HG03342 (cell line): Measurements from ENCODE around the gene IYD.

Source experiments
- ATAC-seq: cut with Tn5 transposase; IDR thresholded peaks from one replicate; pipeline ENCODE4 v1.9.1; 2021; ENCODE audit warnings: mild to moderate bottlenecking, moderate library complexity; ENCODE audit not compliant: unreplicated experiment

The IYD gene, protein sequence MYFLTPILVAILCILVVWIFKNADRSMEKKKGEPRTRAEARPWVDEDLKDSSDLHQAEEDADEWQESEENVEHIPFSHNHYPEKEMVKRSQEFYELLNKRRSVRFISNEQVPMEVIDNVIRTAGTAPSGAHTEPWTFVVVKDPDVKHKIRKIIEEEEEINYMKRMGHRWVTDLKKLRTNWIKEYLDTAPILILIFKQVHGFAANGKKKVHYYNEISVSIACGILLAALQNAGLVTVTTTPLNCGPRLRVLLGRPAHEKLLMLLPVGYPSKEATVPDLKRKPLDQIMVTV

DNA sequence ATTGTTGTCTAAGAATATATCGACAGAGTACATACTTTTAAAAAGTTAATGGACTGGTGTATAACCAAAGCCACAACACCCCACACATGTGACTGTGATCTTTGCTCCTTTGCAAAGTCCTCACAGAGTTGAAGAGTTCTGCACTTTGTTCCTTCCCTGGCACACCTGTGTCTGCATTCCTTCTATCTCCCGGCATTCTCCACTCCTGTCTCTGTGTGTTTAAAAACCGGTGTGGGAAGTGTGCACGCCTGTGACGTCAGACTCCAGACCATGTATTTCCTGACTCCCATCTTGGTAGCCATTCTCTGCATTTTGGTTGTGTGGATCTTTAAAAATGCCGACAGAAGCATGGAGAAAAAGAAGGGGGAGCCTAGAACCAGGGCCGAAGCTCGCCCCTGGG lies at the start of gene IYD:
Gene IYD, plus strand, starts transcription at position 251 of the 400 bp plus-strand sequence. Its CDS starts 20 bp downstream, at position 271.
- ATAC-seq = no peak

DNA sequence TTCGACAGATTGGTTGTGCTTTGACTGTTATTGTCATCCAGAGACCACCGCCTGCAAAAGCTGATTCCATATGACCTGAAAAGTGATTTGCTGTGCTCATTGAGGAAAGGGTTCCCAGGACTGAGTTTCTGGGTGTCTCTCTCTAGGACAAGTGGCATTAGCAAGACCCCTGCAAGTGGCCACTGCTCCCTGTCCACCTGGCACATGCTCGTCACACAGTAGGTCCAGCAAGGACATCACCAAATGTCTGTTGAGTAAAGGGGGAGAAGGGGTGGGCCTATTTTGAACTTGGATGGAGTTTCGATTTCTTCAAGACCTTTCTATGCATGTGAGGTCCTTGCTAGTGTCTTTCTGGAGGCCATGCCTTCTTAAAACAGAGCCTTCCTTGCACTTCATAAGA lies 48.9 kb upstream of the IYD start:
- ATAC-seq = no peak

DNA sequence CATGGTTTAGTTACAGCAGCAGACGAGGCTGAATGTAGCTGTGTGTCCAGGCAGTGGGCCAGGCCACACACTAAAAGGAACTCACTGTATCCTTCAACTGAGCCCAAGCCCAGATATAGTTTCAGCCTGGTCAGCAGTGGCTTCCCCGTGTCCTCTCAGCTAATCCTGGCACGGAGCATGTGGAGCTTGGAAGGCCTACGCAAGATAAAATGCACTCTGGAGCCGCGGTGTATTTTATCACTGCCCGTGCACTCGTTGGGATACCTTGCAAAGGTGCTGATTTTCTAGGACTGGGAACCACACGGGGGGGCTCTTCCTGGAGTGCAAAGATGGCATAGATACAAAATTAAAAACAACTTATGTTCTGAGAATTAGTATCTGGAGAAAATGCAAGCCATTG lies 48.4 kb upstream of the IYD start:
- no peak for ATAC-seq

DNA sequence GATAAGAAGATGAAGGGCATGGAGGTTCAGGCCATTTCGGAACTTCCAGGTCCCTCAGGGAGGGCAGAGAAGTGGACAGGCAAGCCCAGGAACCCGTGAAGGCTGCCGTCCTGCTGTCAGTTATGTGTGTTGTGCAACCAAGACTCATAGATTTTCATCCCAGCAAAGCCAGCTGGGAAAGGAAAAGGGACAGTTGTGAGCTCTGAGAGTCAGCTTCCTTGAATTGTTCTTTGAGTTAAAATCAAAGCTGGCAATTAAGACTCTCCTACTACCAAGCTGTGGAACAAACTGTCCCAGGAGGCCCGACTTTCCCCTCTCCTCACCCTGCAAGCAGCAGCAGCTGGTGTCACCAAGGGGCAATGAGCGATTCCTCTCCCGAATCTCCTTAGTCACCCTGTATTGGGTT lies 46.3 kb upstream of the IYD start:
- ATAC-seq = no peak

DNA sequence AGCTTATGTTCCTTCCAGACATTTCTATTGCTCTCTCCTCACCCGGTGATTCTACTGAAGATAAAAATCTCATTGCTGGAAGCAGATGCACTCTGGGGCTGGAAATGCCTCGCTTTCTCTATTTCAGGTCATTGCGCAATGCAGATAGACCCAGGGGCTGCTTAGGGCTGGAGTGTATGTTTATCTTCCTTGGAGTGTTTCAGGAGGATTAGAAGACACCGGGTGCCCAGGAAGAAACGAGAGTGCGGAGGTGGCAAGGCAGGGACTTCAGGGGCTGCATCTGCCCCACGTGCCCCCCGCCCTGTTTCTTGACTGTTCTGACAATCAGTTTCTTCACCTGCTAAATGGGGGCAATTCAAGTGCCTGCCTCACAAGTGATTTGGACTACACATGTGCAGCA lies 45.6 kb upstream of the IYD start:
- ATAC-seq = no peak

DNA sequence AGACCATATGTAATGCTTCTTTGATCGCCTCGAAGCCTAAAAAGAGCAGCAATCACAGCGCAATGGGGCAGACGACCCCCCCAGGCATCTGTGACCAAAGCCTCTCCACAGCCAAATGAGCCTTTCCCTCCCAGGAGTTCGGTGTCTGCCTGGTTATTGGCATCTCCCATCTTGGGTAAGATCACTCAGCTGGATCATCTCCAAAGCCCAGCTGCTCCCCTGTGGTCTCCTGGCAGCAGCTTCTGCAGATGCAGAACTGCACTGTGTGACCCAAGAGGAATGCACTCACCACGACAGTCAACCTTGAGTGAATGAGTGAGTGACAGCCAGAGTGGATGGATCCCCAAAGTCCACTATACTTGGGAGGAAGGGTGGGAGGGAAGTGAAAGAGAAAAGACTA lies 44.8 kb upstream of the IYD start:
- no peak for ATAC-seq

DNA sequence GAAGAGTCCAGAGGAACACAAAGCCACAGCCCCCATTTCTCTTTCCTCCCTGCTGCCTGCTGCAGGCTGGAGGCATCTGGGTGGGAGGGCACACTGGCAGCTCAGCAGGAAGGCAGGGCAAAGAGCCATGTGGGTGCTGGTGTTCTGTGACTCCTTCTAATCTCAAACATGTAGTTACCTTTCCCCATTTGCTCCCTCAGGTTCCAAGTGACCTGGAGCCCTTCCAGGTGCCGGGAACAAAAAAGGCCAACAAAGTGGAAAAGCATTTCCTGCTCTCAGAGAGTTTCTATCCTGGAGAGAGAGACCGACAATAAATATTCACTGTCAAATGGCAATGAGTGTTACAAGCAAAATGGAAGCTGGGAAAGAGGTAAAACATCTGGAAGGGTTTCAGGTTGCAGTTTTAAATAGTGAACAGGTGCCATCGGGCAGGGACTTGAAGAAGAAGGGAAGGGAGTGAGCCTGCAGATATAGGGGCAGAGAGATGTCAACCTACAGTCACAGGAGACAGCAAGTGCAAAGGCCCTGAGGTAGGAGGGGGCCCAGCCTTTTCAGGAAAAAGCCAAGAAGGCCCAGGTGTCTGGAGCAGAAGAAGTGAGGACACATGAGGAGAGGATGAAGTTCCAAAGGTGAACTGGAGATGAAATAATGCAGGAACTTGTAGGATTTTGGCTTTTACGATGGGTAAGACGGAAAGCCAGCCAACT lies 43.6 kb upstream of the IYD start:
- ATAC-seq = no peak

DNA sequence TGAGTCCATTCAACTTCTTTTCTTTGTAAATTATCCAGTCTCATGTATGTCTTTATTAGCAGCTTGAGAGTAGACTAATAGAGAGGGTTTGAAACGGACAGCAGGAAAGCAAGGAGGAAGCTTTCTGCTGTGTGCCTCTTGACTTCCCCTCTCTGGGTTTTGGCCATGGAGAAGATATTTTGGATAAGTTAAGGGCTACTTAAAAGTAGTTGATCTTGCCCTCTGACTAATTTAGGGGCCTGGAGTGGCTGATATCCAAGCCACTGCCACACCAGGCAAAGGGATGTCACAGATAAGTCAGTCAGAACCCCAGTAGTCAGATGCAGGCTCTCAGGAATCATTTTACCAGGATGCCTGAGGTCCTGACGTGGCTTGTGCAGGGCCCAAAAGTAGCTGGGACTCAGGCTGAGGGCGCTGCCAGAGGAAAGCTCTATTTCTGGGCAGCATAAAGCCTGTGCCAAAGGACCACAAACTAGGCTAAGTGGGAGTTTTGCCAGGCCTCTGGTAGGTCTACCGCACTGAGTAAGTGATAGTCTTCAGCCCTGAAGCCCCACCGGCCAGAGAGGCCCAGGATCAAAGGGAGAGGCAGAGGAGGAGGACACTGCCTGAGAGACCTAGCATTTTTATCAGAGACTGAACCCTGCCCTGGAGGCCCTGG lies 41.6 kb upstream of the IYD start:
- ATAC-seq = no peak

DNA sequence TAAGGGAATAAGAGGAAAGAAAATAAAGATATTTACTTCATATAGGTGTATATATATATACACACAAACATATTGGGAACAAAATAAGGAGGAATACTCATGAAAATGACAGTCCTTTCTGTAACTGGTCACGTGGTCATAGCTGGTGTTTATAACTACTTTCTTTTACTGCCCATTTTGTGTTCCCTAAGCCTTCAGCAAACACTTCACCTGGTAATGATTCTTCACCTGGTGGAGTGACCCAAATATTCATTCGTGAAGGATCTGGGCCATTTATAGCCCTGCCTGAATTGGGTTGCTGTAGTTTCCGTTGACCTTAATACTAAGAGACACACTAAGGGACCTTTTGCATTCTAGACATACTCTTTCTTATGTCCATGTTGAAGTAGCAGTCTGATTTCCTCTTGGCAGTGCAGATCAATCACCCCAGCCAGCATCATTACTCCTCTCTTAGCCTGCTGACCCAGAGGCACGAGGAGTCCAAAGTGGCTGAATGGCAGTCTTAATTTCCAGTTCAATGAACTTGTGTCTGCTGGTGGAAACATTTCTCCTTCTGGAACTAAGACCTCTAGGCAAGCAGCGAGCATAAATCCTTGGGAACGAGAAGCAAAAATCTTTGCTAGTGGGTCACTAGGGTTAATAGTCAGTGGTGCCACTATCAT lies 39.9 kb upstream of the IYD start:
- ATAC-seq = no peak

DNA sequence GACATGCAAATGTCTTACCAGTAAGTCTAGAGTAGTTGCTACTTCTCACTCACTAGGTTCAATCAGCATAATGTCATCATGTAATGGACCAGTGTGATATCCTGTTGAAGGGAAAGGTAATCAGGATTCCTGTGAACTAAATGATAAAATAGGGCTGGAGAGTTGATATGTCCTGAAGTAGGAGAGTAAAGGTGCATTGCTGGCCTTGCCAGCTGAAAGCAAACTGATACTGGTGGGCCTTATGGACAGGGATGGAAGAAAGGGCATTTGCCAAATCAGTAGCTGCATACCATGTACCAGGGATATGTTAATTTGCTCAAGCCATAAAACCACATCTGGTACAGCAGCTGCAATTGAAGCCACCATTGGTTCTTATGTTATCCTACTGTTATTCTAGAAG lies 37.5 kb upstream of the IYD start:
- ATAC-seq = no peak

DNA sequence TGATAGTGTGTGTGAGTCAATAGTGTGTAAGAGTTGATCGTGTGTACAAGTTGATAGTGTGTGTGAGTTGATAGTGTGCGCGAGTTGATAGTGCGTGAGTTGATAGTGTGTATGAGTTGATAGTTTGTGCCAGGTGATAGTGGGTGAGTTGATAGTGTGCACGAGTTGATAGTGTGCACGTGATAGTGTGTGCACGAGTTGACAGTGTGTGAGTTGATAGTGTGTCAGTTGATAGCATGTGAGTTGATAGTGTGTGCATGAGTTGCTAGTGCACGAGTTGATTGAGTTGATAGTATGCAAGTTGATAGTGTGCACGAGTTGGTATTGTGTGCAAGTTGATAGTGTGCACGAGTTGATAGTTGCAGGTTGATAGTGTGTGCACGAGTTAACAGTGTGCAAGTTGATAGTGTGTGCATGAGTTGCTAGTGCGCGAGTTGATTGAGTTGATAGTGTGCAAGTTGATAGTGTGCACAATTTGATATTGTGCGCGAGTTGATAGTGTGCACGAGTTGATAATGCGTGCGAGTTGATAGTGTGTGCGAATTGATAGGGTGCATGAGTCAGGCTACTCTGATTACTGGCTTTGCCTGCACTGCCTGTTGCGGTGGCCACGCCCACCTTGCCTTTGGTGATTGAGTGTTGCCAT lies 35.8 kb upstream of the IYD start:
- ATAC-seq = no peak

DNA sequence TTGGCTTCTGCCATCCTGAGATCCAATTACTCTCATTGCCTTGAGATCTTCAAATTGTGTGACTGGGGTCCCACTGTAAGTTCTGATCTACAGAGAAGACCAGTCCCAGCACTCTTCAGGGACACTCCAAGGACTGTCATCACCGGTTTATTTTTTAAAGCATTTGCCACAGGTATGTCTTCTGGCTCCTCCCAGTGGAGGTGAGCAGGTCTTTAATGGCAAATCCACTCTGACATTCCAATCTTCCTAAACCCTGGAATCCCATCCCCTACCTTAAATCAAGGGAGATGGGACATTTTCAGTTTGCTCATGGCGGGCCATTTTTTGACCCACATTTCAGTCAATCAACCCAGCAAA lies 35.2 kb upstream of the IYD start:
- ATAC-seq = no peak

DNA sequence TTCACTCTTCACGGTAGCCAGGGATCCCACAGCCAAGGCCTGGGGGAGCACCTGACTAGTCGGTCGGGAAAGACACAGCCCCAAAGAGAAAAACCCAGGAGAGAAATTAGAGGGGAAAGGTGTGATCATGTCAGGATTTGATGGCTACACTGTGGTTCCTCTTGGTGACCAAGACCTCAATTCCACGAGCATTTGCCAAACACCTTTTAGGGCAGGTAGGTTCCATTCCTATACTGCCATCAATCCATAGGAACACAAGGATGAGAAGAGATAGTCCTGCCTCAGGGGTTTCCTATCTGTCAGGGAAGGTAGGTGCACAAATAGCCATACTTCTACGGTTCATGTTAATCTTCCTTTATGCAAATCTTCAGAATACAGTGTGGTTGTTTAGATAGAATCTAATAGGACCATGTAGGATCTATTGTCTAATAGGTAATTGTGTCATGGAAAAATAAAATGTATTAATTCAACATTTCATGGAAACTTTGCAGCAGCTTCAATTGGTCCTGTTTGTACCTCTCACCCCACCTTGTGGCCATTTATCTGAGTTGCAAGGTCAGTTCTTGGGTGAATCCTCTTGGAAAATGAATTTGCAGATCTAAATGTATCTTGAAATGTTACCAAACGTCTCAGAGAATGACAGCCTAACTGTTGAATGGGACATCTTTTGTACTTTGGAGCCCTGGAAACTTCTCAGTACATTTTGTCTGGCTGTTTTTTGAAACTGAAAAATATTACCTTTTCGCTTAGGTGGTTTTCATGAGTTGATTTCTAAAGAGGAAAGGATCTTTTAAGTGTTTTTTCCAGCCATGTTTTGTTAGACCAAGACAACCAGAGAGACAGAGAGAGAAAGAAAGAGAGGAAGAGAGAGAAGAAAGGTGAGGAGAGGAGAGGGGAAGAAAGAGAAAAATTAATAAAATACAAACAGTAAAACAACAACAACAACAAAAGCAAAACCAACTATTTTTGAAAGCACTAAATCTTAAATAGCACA lies 33.7 kb upstream of the IYD start:
- no peak for ATAC-seq

DNA sequence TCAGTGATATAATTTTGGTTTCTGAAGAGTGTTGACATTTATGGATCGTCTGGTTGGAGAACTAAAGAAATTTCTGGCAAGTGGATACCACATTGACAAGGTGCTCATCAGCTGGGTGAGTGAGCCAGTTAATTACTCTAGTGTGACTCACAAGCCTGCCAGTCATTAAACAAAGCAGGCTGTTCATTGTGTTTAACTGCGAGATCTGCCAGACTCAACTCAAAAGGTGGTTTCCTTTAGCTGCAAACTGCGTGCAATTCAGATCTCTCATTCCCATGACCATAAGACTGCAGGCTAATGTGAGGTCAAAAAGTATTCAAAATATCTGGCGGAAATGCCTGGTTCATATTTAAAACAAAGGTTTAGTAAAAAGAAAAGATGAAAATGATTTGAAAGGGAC lies 32.5 kb upstream of the IYD start:
- ATAC-seq = peak; percentile 49

DNA sequence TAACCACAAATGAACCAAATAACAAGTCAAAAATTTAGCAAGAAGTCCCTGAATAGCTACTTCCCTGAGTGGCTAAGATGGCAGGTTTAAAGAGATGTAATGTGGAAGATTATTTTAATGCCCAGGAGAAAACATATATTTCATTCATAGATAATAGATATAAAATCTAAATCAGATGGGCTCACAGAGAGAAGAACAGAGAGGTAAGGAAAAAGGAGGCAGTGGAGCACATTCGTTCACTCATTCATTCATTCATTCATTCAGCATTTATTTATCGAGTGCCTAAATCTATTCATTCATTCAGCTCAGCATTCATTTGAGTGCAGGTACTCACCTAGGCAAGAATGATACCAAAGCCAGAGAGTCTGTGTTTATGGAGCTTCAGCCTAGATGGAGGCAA lies 32.1 kb upstream of the IYD start:
- ATAC-seq = no peak

DNA sequence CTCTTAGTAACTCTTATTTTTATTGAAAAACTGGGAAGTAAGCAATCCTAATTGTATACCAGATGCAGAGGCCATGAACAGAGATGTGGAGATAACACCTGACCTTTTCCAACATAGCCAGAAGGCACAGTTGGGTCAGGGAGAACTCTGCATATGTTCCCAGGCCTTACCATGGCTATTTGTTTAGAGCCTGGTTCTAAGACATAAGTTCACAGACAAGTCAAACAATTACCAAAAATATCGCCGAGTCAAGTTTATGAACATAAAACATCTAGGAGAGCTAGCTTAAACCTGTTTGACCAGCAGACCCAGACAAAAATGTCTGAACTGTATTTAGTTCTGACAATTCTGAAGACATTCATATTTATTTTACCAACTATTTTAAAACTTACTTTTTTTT lies 26.7 kb upstream of the IYD start:
- ATAC-seq = no peak

DNA sequence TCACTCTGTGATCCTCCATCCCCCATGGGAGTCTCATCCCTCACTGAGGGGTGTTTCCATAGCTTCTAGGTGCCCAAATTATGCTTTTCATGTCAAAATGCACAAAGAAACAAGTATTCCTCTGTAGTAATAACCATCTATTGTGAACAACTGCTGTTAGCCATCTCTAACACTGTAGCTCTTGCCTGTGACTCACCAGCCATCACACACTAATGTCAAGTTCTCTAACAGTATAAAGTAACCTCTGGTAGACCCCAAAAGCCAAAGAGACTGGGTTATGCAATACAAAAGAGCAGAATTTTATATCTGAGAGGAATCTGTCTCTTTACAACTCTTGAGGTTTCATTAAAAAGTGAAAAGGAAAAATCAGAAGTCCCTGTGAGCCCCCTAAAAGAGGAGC lies 25.4 kb upstream of the IYD start:
- ATAC-seq = no peak

DNA sequence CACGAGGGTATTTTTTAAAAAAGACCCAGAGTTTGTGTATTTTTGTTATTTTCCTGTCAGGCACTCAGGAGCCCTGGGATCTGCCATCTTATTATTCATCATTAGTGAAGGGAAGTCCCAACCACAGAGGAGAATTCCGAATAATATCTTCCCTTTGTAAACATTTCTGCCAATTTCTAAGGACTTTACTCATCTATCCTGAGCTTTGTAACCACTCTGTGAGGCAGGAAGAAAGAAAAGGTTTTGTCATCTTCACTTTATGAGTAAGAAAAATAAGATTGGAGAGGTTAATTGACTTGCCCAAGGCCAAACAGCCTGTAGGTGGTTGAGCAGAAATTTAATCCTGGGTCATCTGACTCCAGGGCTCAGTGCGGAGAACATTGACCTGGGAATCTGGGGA lies 23.0 kb upstream of the IYD start:
- ATAC-seq = no peak

DNA sequence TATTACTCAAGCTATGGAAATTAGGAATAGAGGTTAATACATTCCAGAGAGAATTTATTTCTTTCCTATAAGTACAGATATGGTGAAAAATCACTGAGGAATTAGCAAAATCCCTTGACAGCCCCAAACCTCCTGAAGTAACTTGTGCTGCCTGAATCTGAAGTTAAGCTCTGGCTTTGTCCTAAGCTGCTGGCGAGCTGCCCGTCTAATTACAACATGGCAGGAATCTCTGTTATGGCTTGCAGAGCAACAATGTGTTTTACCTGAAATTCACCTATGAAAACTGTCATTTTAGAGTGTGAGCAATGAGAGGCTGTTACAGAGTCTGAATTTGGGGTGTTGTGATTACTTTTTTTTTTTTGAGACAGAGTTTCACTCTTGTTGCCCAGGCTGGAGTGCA lies 22.5 kb upstream of the IYD start:
- ATAC-seq = no peak

DNA sequence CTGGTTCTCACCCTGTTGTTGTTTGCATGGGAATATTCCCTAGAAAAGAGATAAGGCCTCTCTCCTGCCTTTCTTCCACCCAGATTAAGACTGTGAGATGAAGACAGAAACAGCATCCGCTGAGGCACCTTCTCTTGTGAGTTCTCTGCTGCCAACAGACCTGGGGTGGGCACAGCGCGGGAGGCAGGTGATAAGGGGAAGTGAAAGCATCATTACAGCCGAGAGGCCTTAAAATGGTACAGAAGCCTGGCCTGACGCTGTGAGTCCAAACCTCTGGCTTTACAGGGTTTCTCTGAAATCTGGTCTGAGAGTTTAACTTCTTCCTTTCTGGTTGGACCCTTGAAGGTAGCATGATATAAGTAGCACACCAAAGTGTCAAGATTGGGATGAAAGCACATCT lies 21.0 kb upstream of the IYD start:
- no peak for ATAC-seq
